SJSA1 (cell line): ENCODE measurements around the gene DUSP11. TPM values are rescaled to one million over a fixed set of nuclear protein-coding genes. Genes with fewer than 3 reads are reported as not detected.
"Not testable (repeated sequence)": the region's sequence is repeated elsewhere in the genome, so short reads cannot be mapped to it uniquely, and the experiment has no call there.

Source experiments
- DNase-seq, 2 experiments: peaks; one replicate each; pipeline ENCODE4 v3.0.0-alpha.2; 2015 to 2020; ENCODE audit warnings: low spot score in 2 of 2, low read depth in 1 of 2
- H3K27ac ChIP-seq: fragments of 250-450 bp; sonication (Bioruptor Pico); 2 replicates; pipeline ENCODE4 v1.5.1; 2020; ENCODE audit warnings: mild to moderate bottlenecking, moderate library complexity
- H3K27me3 ChIP-seq: fragments of 250-450 bp; sonication (Bioruptor Pico); replicated peaks from 2 replicates; pipeline ENCODE4 v1.5.1; 2020; ENCODE audit warnings: mild to moderate bottlenecking, moderate library complexity
- H3K36me3 ChIP-seq: fragments of 250-450 bp; sonication (Bioruptor Pico); 2 replicates; pipeline ENCODE4 v1.5.1; 2020; ENCODE audit warnings: mild to moderate bottlenecking
- H3K4me1 ChIP-seq: fragments of 250-450 bp; sonication (Bioruptor Pico); replicated peaks from 2 replicates; pipeline ENCODE4 v1.6.1; 2021; ENCODE audit warnings: mild to moderate bottlenecking
- H3K4me3 ChIP-seq: fragments of 250-450 bp; sonication (Bioruptor Pico); 2 replicates; pipeline ENCODE4 v1.5.1; 2020; ENCODE audit warnings: mild to moderate bottlenecking
- H3K9me3 ChIP-seq: fragments of 250-450 bp; sonication (Bioruptor Pico); replicated peaks from 2 replicates; pipeline ENCODE4 v1.5.1; 2020; ENCODE audit warnings: mild to moderate bottlenecking
- total RNA-seq: library from RNA; depleted of rRNA; stranded (reverse); fragments of >200 nt; shearing (Covaris generic); gene quantifications from 2 replicates; pipeline ENCODE4 v1.2.3, GENCODE V29; 2014

DUSP11 gene
- total RNA-seq, 1 experiment from 2014 or later: 40.4 TPM

DNA sequence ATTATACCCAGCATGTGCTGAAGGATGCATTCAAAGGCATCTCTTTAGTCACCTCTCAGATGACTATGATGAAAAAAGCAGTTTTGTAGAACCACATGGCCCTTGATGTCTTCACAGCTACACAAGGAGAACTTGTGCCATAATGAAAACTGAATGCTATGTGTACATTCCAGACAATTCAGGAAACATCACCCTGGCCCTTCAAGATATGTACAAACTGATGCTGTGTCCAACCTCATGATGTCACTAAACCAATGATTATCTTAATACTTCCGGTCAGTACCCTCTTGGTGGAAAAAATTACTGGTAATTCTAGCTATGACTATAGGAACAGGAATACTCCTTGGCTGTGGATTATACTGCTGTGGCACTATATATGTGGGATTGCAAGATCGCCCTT, 20.0 kb downstream of the DUSP11 start:
- Histone ChIP-seq H3K4me3 (no peak overlapping the region), H3K4me1 (no peaks in the 10 kb centered on the region), H3K27ac (no peak overlapping the region), H3K36me3 (peaks cover 61% of the 10 kb centered on the region), H3K27me3 (no peaks in the 10 kb centered on the region), H3K9me3 (no peaks in the 10 kb centered on the region)
- DNase-seq: no peak

GRCh38 chr2:73759285-73759764, 20.6 kb downstream of the DUSP11 start:
- Histone ChIP-seq H3K36me3 (peaks cover 55% of the 10 kb centered on the region), H3K27ac (no peak overlapping the region), H3K4me1 (no peaks in the 10 kb centered on the region), H3K4me3 (no peak overlapping the region), H3K9me3 (no peaks in the 10 kb centered on the region), H3K27me3 (no peaks in the 10 kb centered on the region)
- DNase-seq: no peak

GRCh38 chr2:73754332-73754731, 25.6 kb downstream of the DUSP11 start:
- peaks cover 32% of the 10 kb centered on the region for H3K36me3 ChIP-seq
- not testable (repeated sequence) for DNase-seq, H3K9me3 ChIP-seq, H3K4me3 ChIP-seq, H3K4me1 ChIP-seq, H3K27ac ChIP-seq, H3K27me3 ChIP-seq

DNA sequence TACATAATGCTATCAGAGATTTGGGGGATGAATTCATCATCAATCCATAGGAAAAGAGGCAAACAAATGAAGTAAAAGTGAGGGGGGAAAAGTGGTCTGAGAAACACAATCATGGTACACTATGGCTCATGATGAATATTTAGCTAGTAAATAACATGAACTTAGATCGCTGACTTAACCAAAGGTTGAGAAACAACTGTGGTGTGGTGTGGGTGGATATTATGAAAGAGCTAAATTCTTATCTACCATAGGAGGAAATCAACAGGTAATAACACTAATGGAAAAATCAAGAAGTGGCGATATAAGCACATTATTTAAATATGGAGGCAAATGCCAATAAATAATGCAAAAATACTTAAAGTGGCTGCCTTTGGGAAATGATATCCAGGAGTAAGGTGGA, 30.6 kb downstream of the DUSP11 start:
- Histone ChIP-seq H3K27ac (no peak overlapping the region), H3K9me3 (no peaks in the 10 kb centered on the region), H3K4me3 (no peak overlapping the region), H3K27me3 (no peaks in the 10 kb centered on the region), H3K4me1 (no peaks in the 10 kb centered on the region), H3K36me3 (peaks cover 16% of the 10 kb centered on the region)
- no peak for DNase-seq

DNA sequence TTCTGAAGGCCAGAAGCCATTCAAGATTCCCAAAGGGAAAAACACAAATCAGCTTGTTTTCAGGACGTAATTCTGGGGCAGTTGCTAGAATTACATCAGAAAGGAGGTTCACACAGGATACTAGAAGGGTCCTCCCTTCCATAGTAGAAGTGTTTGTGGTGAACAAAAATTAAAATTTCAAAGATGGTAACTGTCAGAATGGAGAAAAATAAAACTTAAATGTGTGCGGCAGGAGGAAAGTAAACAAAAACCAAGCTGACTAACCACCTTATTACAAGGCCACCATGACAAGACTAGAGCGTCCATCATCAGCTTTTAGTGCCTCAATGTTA, 33.1 kb downstream of the DUSP11 start:
- H3K27me3 ChIP-seq: no peaks in the 10 kb centered on the region
- H3K36me3 ChIP-seq: peaks cover 12% of the 10 kb centered on the region; the same call in 1 of the 2 replicates
- no peaks in the 10 kb centered on the region for H3K9me3 ChIP-seq
- DNase-seq: no peak
- H3K27ac ChIP-seq: no peak overlapping the region
- H3K4me1 ChIP-seq: no peaks in the 10 kb centered on the region
- H3K4me3 ChIP-seq: no peak overlapping the region

DNA sequence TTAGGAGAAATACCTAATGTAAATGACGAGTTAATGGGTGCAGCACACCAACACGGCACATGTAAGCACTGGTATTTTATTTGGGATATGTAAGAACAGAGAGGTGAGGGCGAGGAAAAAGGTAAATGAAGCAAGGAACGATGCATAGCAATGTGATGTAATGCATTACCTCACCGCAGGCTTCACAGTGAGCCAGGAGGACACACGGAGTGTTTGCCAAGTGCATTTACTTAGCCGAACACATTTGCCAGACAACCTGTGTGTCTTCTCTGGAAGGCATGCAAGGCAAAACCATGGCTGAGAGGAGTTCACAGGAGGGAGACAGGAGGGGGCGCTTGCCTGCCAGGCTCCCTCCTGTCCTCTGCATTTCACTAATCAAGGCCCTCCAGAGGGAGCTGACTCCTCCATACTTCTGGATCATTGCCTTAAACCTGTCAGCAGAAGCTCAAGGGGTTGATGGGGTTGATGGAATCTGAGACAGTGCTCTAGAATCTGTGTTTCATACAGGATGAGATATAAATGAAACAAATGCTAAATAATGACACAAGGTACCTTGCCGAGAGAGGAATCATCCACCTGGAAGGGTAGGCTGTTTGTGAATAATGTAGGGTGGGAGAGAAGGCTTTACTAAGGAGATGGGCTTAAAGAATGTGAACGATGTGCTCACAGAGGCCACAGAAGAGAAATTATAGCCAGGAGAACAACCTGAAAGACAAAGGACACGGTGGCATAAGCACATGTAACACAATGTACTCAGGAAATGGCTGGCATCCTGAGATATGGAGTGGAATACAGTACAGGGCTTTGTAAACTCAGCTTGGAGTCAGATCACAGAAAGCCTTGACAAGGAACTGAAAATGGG, 33.7 kb downstream of the DUSP11 start:
- Histone ChIP-seq H3K9me3 (no peaks in the 10 kb centered on the region), H3K36me3 (peaks cover 12% of the 10 kb centered on the region; the same call in 1 of the 2 replicates), H3K27me3 (no peaks in the 10 kb centered on the region), H3K4me3 (no peak overlapping the region), H3K27ac (no peak overlapping the region), H3K4me1 (no peaks in the 10 kb centered on the region)
- no peak for DNase-seq

DNA sequence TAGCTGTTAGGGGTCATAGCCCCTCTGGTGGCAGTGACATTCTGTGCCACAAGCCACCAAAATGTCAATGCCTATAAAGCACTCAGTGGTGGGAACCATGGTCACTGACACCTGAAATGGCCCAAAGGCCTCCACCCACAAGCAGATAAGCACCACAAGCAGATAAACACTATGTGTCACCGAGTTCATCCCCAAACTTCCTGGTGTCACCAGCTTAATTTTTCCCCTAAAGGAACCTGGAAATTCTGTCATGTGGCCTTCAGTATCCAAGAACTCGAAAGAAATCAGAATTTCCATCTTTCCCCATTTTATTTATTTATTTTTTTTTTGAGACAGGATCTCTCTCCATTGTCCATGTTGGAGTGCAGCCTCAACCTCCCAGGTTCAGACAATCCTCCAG, 39.1 kb downstream of the DUSP11 start:
- Histone ChIP-seq H3K4me1 (peaks cover 6% of the 10 kb centered on the region), H3K9me3 (no peaks in the 10 kb centered on the region), H3K36me3 (no peaks in the 10 kb centered on the region; the same call in 1 of the 2 replicates), H3K27ac (no peak overlapping the region), H3K4me3 (no peak overlapping the region), H3K27me3 (no peaks in the 10 kb centered on the region)
- no peak for DNase-seq

DNA sequence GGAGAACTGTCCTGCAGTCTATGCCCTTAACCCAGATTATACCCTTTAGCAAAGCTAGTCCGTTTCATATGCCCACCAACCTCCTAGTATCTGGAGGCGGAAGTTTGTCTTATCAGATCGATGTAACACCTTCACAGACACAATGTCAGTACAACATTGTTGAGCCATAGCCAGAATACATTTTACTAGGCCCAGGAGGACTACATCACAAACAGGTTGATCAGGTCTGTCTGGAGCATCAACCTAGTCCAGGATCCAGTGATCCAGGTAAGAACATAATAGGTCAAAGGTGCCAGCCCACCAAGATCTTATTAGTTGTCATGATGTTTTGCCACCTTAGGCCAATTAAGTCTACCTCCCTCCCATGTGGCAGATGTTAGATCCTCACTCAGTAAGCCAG, 40.8 kb downstream of the DUSP11 start:
- H3K9me3 ChIP-seq: no peaks in the 10 kb centered on the region
- DNase-seq: no peak
- no peaks in the 10 kb centered on the region for H3K27me3 ChIP-seq
- H3K27ac ChIP-seq: no peak overlapping the region
- H3K4me1 ChIP-seq: peaks cover 6% of the 10 kb centered on the region
- peaks cover 7% of the 10 kb centered on the region; the same call in 1 of the 2 replicates for H3K36me3 ChIP-seq
- H3K4me3 ChIP-seq: no peak overlapping the region

DNA sequence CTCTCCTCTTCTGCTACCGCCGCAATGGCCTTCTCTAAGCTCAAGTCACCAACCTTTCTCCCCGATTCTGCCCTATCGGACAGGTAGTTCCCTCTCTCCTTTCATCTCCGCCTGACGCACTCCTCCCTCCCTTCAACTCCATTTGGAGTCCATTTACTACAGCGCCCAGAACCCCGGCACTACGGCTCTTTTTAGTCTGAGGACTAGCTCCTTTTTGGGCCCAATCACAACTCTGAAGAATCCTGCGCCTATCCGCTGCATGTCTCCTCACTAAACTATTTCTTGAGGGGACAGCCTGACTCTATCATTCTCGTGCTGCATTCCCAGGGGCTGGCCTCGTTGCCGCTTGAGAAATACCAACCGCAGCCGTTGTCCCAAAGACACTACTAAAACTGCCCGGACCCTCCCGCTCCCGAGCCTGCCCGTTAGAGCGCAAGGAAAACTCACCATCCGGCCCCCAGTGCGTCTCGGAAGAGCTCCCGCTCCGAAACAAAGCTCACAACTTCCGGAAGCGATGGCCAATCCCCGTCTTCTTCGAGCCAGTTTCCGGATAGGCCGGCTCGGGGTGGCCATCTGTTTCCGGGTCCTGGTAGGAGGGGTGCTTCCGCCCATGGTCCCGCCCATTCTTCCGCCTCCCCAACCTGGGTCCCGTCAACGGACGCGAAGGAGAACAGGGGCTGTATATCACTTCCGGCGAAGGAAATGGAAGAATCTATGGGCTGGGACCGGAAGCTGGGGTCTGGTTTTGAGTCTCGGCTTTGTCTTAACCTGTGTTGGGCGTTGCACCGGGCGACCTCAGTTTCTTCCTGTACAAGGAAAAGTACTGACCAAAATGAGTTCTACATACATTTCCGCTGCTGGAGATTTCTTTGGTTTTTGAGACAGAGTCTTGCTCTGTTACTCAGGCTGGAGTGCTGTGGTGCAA, 42.8 kb downstream of the DUSP11 start, which contains the start of gene TPRKB:
Gene TPRKB (minus strand): TSS at position 491 of the 925 bp plus-strand sequence. CDS start 2,776 bp downstream, outside the sequence.
- Histone ChIP-seq H3K27me3 (no peaks in the 10 kb centered on the region), H3K36me3 (peaks cover 22% of the 10 kb centered on the region), H3K4me1 (peaks cover 6% of the 10 kb centered on the region), H3K4me3 (peak within 1 kb of the TSS; percentile 56), H3K9me3 (no peaks in the 10 kb centered on the region), H3K27ac (peak within 1 kb of the TSS; percentile 53)
- DNase-seq: peak; percentile 94 to 98

GRCh38 chr2:73736378-73736777, 43.5 kb downstream of the DUSP11 start:
- H3K4me3 ChIP-seq: peak overlapping the region; percentile 56
- H3K27me3 ChIP-seq: no peaks in the 10 kb centered on the region
- H3K36me3 ChIP-seq: peaks cover 29% of the 10 kb centered on the region
- DNase-seq: no peak
- H3K9me3 ChIP-seq: no peaks in the 10 kb centered on the region
- H3K27ac ChIP-seq: peak overlapping the region; percentile 34; the same call in 1 of the 2 replicates
- H3K4me1 ChIP-seq: peaks cover 6% of the 10 kb centered on the region

DNA sequence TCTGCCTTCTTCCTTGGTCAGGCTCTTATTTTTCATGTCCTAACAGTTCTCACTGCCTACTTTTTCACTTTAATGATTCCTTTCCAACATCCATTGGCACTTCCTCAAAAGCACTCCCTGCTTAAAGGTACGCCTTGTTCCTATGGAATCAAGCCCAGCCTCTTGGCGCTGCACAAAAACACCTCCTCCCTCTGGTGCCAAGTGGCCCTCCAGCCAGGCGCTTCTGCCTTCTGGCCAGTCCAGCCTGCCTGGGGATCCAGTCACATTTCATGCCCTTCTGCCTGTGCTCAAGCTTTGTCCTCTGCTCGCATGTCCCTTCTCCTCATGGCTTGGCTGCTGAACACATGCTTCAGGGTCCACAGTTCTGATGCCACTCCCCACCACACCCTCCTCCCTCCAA, 49.1 kb downstream of the DUSP11 start:
- Histone ChIP-seq H3K4me3 (no peak overlapping the region), H3K4me1 (no peaks in the 10 kb centered on the region), H3K36me3 (peaks cover 43% of the 10 kb centered on the region), H3K27me3 (no peaks in the 10 kb centered on the region), H3K27ac (no peak overlapping the region), H3K9me3 (no peaks in the 10 kb centered on the region)
- no peak for DNase-seq

DNA sequence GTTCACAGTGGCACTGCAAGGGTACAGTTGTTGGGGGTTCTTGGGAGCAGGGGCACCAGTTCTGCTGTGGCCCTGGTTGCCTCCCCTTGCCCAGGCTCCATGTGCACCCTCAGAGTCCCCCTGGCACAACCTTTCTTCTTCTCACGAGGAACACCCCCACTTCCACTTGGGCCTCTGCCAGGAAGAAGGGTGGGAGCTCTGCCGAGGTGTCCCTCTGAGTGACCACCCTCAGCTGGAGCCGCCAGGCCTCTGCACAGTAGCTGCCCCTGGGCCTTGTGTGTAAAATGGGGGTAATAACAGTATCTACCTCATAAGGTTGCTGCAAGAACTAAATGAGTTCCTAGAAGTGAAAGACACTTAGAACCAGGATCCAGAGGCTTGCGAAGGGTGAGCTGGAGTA, 51.2 kb downstream of the DUSP11 start:
- Histone ChIP-seq H3K27me3 (no peaks in the 10 kb centered on the region), H3K27ac (no peak overlapping the region), H3K4me1 (no peaks in the 10 kb centered on the region), H3K9me3 (no peaks in the 10 kb centered on the region), H3K4me3 (no peak overlapping the region), H3K36me3 (peaks cover 33% of the 10 kb centered on the region)
- no peak for DNase-seq

DNA sequence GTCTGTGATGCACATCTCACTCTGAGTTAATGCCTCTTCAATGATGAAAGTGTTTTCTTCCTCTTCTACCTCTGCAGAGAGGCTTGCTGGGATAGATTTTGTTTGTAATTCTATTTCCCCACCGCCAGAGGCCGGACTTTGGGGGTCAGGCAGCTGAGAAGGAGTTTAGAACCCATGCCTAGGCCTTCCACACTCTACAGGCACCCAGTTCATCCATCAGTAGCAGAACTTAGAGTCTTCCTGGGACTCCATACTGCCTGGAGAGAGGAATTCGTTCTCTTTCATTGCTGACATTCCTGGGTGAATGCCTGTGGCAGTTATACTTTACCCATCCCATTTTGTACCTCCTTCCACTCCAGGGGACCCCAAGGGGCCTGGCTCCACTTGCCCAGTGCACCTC, 51.9 kb downstream of the DUSP11 start:
- H3K4me1 ChIP-seq: no peaks in the 10 kb centered on the region
- H3K27ac ChIP-seq: no peak overlapping the region
- no peak for DNase-seq
- H3K36me3 ChIP-seq: peaks cover 28% of the 10 kb centered on the region
- no peaks in the 10 kb centered on the region for H3K9me3 ChIP-seq
- H3K27me3 ChIP-seq: no peaks in the 10 kb centered on the region
- no peak overlapping the region for H3K4me3 ChIP-seq

- peaks cover 17% of the 10 kb centered on the region for H3K36me3 ChIP-seq
- H3K27ac ChIP-seq, H3K4me3 ChIP-seq, H3K4me1 ChIP-seq, H3K27me3 ChIP-seq, DNase-seq, H3K9me3 ChIP-seq: not testable (repeated sequence)
Observed at GRCh38 chr2:73726657-73727056, 53.2 kb downstream of the DUSP11 start.
